Measurements from ENCODE around the gene KCTD7.
"Not testable (repeated sequence)": the region's sequence is repeated elsewhere in the genome, so short reads cannot be mapped to it uniquely, and the experiment has no call there.

The KCTD7 gene

GRCh38 chr7:66683770-66684123 lies 55.1 kb downstream of the KCTD7 start:
- no peak for DNase-seq (ENCODE audit: low read depth)
- H3K4me3 ChIP-seq (ENCODE audit: control insufficient read depth, low read depth, low read length): no peak overlapping the region
- TF ChIP-seq CTCF (IDR thresholded peaks at IDR 0.05; ENCODE audit: control insufficient read depth, insufficient read depth, low read depth, low read length, missing control alignments): no peak

GRCh38 chr7:66685663-66686062 lies 57.0 kb downstream of the KCTD7 start:
- H3K4me3 ChIP-seq (ENCODE audit: control insufficient read depth, low read depth, low read length); DNase-seq (ENCODE audit: low read depth): not testable (repeated sequence)

- DNase-seq (ENCODE audit: low read depth): no peak
- H3K4me3 ChIP-seq (ENCODE audit: control insufficient read depth, low read depth, low read length): no peak overlapping the region
- TF ChIP-seq CTCF (IDR thresholded peaks at IDR 0.05; ENCODE audit: control insufficient read depth, insufficient read depth, low read depth, low read length, missing control alignments): no peak
Observed at GRCh38 chr7:66687186-66687585, 58.5 kb downstream of the KCTD7 start.

- H3K4me3 ChIP-seq (ENCODE audit: control insufficient read depth, low read depth, low read length): not testable (repeated sequence)
Observed at GRCh38 chr7:66687672-66688071, 59.0 kb downstream of the KCTD7 start.

GRCh38 chr7:66689081-66689480 lies 60.4 kb downstream of the KCTD7 start:
- no peak for DNase-seq (ENCODE audit: low read depth)
- H3K4me3 ChIP-seq (ENCODE audit: control insufficient read depth, low read depth, low read length): no peak overlapping the region
- TF ChIP-seq CTCF (IDR thresholded peaks at IDR 0.05; ENCODE audit: control insufficient read depth, insufficient read depth, low read depth, low read length, missing control alignments): no peak

More at GRCh38 chr7:66687672-66688071, 59.0 kb downstream of the KCTD7 start:
- DNase-seq (ENCODE audit: low read depth): not testable (repeated sequence)

- TF ChIP-seq CTCF (IDR thresholded peaks at IDR 0.05; ENCODE audit: control insufficient read depth, insufficient read depth, low read depth, low read length, missing control alignments): no peak
- DNase-seq (ENCODE audit: low read depth): no peak
- no peak overlapping the region for H3K4me3 ChIP-seq (ENCODE audit: control insufficient read depth, low read depth, low read length)
Observed at GRCh38 chr7:66693331-66693730, 64.7 kb downstream of the KCTD7 start.

All from AG09309 (cell line).